NB4 (cell line): ENCODE measurements around the gene ZNF205.

Source experiments
- CTCF ChIP-seq: IDR thresholded peaks from one replicate; pipeline ENCODE4 v1.5.1; 2012; ENCODE audit warnings: low read depth, low read length
- MAX ChIP-seq: IDR thresholded peaks from 2 replicates; pipeline ENCODE4 v1.6.1; 2011; ENCODE audit warnings: low read depth, low read length
- POLR2A ChIP-seq: IDR thresholded peaks from 2 replicates; pipeline ENCODE4 v1.6.1; 2011; ENCODE audit warnings: mild to moderate bottlenecking; ENCODE audit not compliant: insufficient read length; ENCODE audit errors: extremely low read depth

DNA sequence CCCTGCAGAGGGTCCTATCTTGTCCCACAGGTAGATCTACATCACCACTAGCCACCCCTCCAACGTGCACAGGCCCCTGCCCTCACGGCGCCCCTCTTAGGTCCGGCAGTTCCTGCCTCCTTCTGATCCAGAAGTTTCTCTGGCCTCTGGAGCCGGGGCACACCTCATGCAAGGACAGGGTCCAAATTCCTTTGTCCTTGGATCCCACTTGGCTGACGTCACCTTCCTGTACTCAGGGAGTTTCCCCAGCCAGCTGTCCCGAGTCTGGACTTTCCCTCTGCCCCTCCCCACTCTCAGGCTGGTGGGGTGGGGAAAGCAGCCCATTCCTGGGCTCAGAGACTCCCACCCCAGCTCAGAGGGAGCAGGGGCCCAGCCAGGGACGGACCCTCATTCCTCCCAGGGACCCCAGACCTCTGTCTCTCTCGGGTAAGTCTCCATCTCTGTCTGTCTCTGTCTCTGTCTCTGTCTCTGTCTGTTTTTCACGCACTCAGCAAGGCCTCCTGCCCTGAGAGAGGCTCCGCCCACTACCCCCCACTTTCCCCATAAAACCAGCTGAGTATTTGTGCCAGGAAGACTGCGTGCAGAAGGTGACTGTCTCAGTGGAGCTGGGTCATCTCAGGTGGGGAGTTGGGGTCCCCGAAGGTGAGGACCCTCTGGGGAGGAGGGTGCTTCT lies 47.2 kb upstream of the ZNF205 start, which contains the start of gene IL32:
- TF ChIP-seq CTCF (no peak), POLR2A (no peak), MAX (no peak)
